H9 (cell line): ENCODE measurements around the gene PERM1. TPM values are rescaled to one million over a fixed set of nuclear protein-coding genes. Genes with fewer than 3 reads are reported as not detected.
"Not testable (repeated sequence)": the region's sequence is repeated elsewhere in the genome, so short reads cannot be mapped to it uniquely, and the experiment has no call there.

Source experiments
- DNase-seq: peaks from one replicate; pipeline ENCODE4 v3.0.0-alpha.2; 2017
- H2AFZ ChIP-seq: one replicate; pipeline ENCODE4 v1.6.1; 2013; ENCODE audit warnings: mild to moderate bottlenecking, low read length, control low read depth, moderate library complexity
- H2AK5ac ChIP-seq: 2 replicates; pipeline ENCODE4 v1.6.1; 2013; ENCODE audit warnings: low read length, control low read depth, mixed read lengths; ENCODE audit not compliant: insufficient read length
- H2BK120ac ChIP-seq: one replicate; pipeline ENCODE4 v1.6.1; 2013; ENCODE audit warnings: low read depth, mild to moderate bottlenecking, low read length, control low read depth, inconsistent platforms; ENCODE audit not compliant: poor library complexity, severe bottlenecking
- H2BK12ac ChIP-seq: 2 replicates; pipeline ENCODE4 v1.6.1; 2013; ENCODE audit warnings: low read length, control low read depth, mixed read lengths, low read depth; ENCODE audit not compliant: insufficient read length
- H2BK15ac ChIP-seq: 2 replicates; pipeline ENCODE4 v1.6.1; 2013; ENCODE audit warnings: low read depth, low read length, control low read depth
- H2BK20ac ChIP-seq: one replicate; pipeline ENCODE4 v1.6.1; 2013; ENCODE audit warnings: low read depth, mild to moderate bottlenecking, low read length, control low read depth, inconsistent platforms; ENCODE audit not compliant: poor library complexity, severe bottlenecking
- H2BK5ac ChIP-seq: 2 replicates; pipeline ENCODE4 v1.6.1; 2013; ENCODE audit warnings: low read length, control low read depth, mixed read lengths; ENCODE audit not compliant: insufficient read length
- H3K14ac ChIP-seq: 2 replicates; pipeline ENCODE4 v1.6.1; 2013; ENCODE audit warnings: low read length, control low read depth; ENCODE audit not compliant: insufficient read depth
- H3K18ac ChIP-seq: 2 replicates; pipeline ENCODE4 v1.6.1; 2013; ENCODE audit warnings: low read depth, mild to moderate bottlenecking, mixed read lengths, low read length, control low read depth; ENCODE audit not compliant: insufficient read length
- H3K23ac ChIP-seq: 2 replicates; pipeline ENCODE4 v1.6.1; 2013; ENCODE audit warnings: low read length, control low read depth, mixed read lengths, low read depth; ENCODE audit not compliant: insufficient read length
- H3K23me2 ChIP-seq: 2 replicates; pipeline ENCODE4 v1.6.1; 2013; ENCODE audit warnings: low read depth, mild to moderate bottlenecking, mixed read lengths, low read length, control low read depth; ENCODE audit not compliant: insufficient read length, poor library complexity, severe bottlenecking
- H3K27ac ChIP-seq: 2 replicates; pipeline ENCODE4 v1.5.1; 2013; ENCODE audit warnings: low read length, control low read depth, mixed read lengths, low read depth; ENCODE audit not compliant: insufficient read length
- H3K27me3 ChIP-seq: 2 replicates; pipeline ENCODE4 v1.6.1; 2013; ENCODE audit warnings: low read length, control low read depth, inconsistent platforms; ENCODE audit not compliant: insufficient read depth
- H3K4ac ChIP-seq: 2 replicates; pipeline ENCODE4 v1.6.1; 2013; ENCODE audit warnings: low read depth, mild to moderate bottlenecking, control low read depth, inconsistent platforms, low read length, moderate library complexity
- H3K4me1 ChIP-seq: 2 replicates; pipeline ENCODE4 v1.6.1; 2013; ENCODE audit warnings: low read length, control low read depth, inconsistent platforms; ENCODE audit not compliant: insufficient read depth
- H3K4me2 ChIP-seq: 2 replicates; pipeline ENCODE4 v1.6.1; 2013; ENCODE audit warnings: low read length, control low read depth, mixed read lengths; ENCODE audit not compliant: insufficient read length, insufficient read depth
- H3K56ac ChIP-seq: 2 replicates; pipeline ENCODE4 v1.6.1; 2013; ENCODE audit warnings: low read depth, mild to moderate bottlenecking, mixed read lengths, low read length, control low read depth; ENCODE audit not compliant: insufficient read length
- H3K79me1 ChIP-seq: 2 replicates; pipeline ENCODE4 v1.6.1; 2013; ENCODE audit warnings: low read depth, mild to moderate bottlenecking, moderate library complexity, low read length, control low read depth, inconsistent platforms; ENCODE audit not compliant: insufficient read depth, poor library complexity, severe bottlenecking
- H3K79me2 ChIP-seq: 2 replicates; pipeline ENCODE4 v1.6.1; 2013; ENCODE audit warnings: low read length, control low read depth, inconsistent platforms; ENCODE audit not compliant: insufficient read depth
- H3K9ac ChIP-seq: 2 replicates; pipeline ENCODE4 v1.6.1; 2013; ENCODE audit warnings: low read length, control low read depth, mixed read lengths; ENCODE audit not compliant: insufficient read length; ENCODE audit errors: extremely low read depth
- H3K9me3 ChIP-seq: one replicate; pipeline ENCODE4 v1.6.1; 2013; ENCODE audit warnings: low read depth, low read length, inconsistent platforms; ENCODE audit not compliant: control insufficient read depth
- H3T11ph ChIP-seq: one replicate; pipeline ENCODE4 v1.6.1; 2013; ENCODE audit warnings: mild to moderate bottlenecking, low read length, control low read depth, inconsistent platforms
- H4K20me1 ChIP-seq: one replicate; pipeline ENCODE4 v1.6.1; 2013; ENCODE audit not compliant: control insufficient read depth, insufficient read length, insufficient read depth
- H4K5ac ChIP-seq: 2 replicates; pipeline ENCODE4 v1.6.1; 2013; ENCODE audit warnings: low read depth, mild to moderate bottlenecking, mixed read lengths, low read length, control low read depth; ENCODE audit not compliant: insufficient read length
- H4K8ac ChIP-seq: replicated peaks from 2 replicates; pipeline ENCODE4 v1.6.1; 2013; ENCODE audit warnings: low read length, control low read depth, mixed read lengths, low read depth; ENCODE audit not compliant: insufficient read length
- H4K91ac ChIP-seq: 2 replicates; pipeline ENCODE4 v1.6.1; 2013; ENCODE audit warnings: low read depth, mild to moderate bottlenecking, moderate library complexity, mixed read lengths, low read length, control low read depth; ENCODE audit not compliant: insufficient read length
- H3K27ac Mint-ChIP-seq, 3 experiments: 2 replicates in 2 of 3; 3 replicates in 1 of 3; pipeline ENCODE4 v1.8.0; 2020 to 2021; ENCODE audit warnings: mixed read lengths in 3 of 3, mild to moderate bottlenecking in 1 of 3, moderate library complexity in 1 of 3
- H3K27me3 Mint-ChIP-seq: 2 replicates; pipeline ENCODE4 v1.8.0; 2021; ENCODE audit warnings: low read depth, mild to moderate bottlenecking, moderate library complexity, mixed read lengths
- H3K36me3 Mint-ChIP-seq, 3 experiments: 2 replicates in 2 of 3; 3 replicates in 1 of 3; pipeline ENCODE4 v1.8.0; 2020 to 2021; ENCODE audit warnings: low read depth in 3 of 3, mixed read lengths in 3 of 3; ENCODE audit not compliant: insufficient read depth in 1 of 3
- H3K4me1 Mint-ChIP-seq, 2 experiments: 2 replicates each; pipeline ENCODE4 v1.8.0; 2020; ENCODE audit warnings: mixed read lengths in 2 of 2
- H3K4me3 Mint-ChIP-seq, 2 experiments: 2 replicates in 1 of 2; 3 replicates in 1 of 2; pipeline ENCODE4 v1.8.0; 2020 to 2021; ENCODE audit warnings: mild to moderate bottlenecking in 2 of 2, mixed read lengths in 2 of 2, moderate library complexity in 1 of 2
- H3K9me3 Mint-ChIP-seq, 2 experiments: 2 replicates in 1 of 2; 3 replicates in 1 of 2; pipeline ENCODE4 v1.8.0; 2020; ENCODE audit warnings: mild to moderate bottlenecking in 2 of 2, mixed read lengths in 2 of 2, moderate library complexity in 1 of 2
- CTCF ChIP-seq: fragments of 200-600 bp; sonication (generic); conservative IDR thresholded peaks from 3 replicates; pipeline ENCODE4 v1.8.0; 2021; ENCODE audit warnings: antibody characterized with exemption, mild to moderate bottlenecking
- WGBS: extraction: QIAGEN DNeasy Blood & Tissue Kit; methylation state at CpG from one replicate; pipeline ENCODE4 v1.1.7; 2013; ENCODE audit warnings: missing lambda C conversion rate, low lambda C conversion rate, mixed read lengths; ENCODE audit not compliant: insufficient read length; ENCODE audit errors: extremely low coverage; 5-methylcytosine and 5-hydroxymethylcytosine counted together
- total RNA-seq: library from RNA; stranded (reverse); gene quantifications from 2 replicates; pipeline ENCODE4 v1.2.1, GENCODE V29; 2021

The PERM1 gene
- total RNA-seq, 1 experiment from 2014 or later: not detected

- H3K4me2 ChIP-seq: no peak overlapping the region
- no peak overlapping the region for H2BK20ac ChIP-seq
- TF ChIP-seq CTCF: no peak
- H3K79me1 ChIP-seq: no peaks in the 10 kb centered on the region
- no peaks in the 10 kb centered on the region for H3K79me2 ChIP-seq
- WGBS: no CpG with 5 or more reads among the region's 14 CpGs
- H3K4me1 ChIP-seq: no peaks in the 10 kb centered on the region
- no peak overlapping the region for H2AFZ ChIP-seq
- H3K4me3 Mint-ChIP-seq: peak overlapping the region in 1 of 2 experiments; percentile 20; a peak in 1 of 5 replicates
- no peak overlapping the region for H3K27ac Mint-ChIP-seq
- H2BK120ac ChIP-seq: no peak overlapping the region
- H3K27ac ChIP-seq: no peak overlapping the region
- no peak overlapping the region for H3K56ac ChIP-seq
- no peak overlapping the region for H2BK12ac ChIP-seq
- peaks cover 19 to 28% of the 10 kb centered on the region in 2 experiments for H3K4me1 Mint-ChIP-seq
- no peak overlapping the region for H4K91ac ChIP-seq
- no peaks in the 10 kb centered on the region for H3K27me3 ChIP-seq
- no peak overlapping the region for H3T11ph ChIP-seq
- H3K23me2 ChIP-seq: peaks cover 9% of the 10 kb centered on the region
- H2BK5ac ChIP-seq: no peak overlapping the region
- H3K27me3 Mint-ChIP-seq: peaks cover 35% of the 10 kb centered on the region
- no peaks in the 10 kb centered on the region for H3K9me3 ChIP-seq
- DNase-seq: no peak
- no peak overlapping the region for H3K23ac ChIP-seq
- H4K20me1 ChIP-seq: no peaks in the 10 kb centered on the region
- no peak overlapping the region for H3K14ac ChIP-seq
- H2AK5ac ChIP-seq: no peak overlapping the region
- peaks cover 0 to 7% of the 10 kb centered on the region in 2 experiments; a peak in 2 of 5 replicates for H3K9me3 Mint-ChIP-seq
- no peak overlapping the region for H4K8ac ChIP-seq
- H2BK15ac ChIP-seq: no peak overlapping the region
- no peak overlapping the region for H3K18ac ChIP-seq
- H3K4ac ChIP-seq: no peak overlapping the region
- no peaks in the 10 kb centered on the region; a peak in 1 of 7 replicates for H3K36me3 Mint-ChIP-seq
- H4K5ac ChIP-seq: no peak overlapping the region
- H3K9ac ChIP-seq: no peak overlapping the region
Observed at GRCh38 chr1:1011396-1011949, 29.6 kb upstream of the PERM1 start.

GRCh38 chr1:1010131-1010530, 28.2 kb upstream of the PERM1 start:
- H2BK15ac ChIP-seq, DNase-seq, H3K18ac ChIP-seq, H3T11ph ChIP-seq, H3K4ac ChIP-seq, H2BK20ac ChIP-seq, H3K36me3 Mint-ChIP-seq, H3K79me2 ChIP-seq, H3K27me3 ChIP-seq, H3K23me2 ChIP-seq, H3K27ac ChIP-seq, H4K20me1 ChIP-seq, H3K9me3 Mint-ChIP-seq, H2BK12ac ChIP-seq, H3K27ac Mint-ChIP-seq, H2BK120ac ChIP-seq, H3K79me1 ChIP-seq, H4K5ac ChIP-seq, H2AK5ac ChIP-seq, H3K56ac ChIP-seq, H3K9ac ChIP-seq, H3K4me3 Mint-ChIP-seq, H2BK5ac ChIP-seq, H3K4me1 ChIP-seq, H3K4me2 ChIP-seq, H3K14ac ChIP-seq, H3K9me3 ChIP-seq, H4K8ac ChIP-seq, H2AFZ ChIP-seq, H4K91ac ChIP-seq, H3K23ac ChIP-seq: not testable (repeated sequence)
- peaks cover 40% of the 10 kb centered on the region for H3K27me3 Mint-ChIP-seq
- no CpG with 5 or more reads among the region's 8 CpGs for WGBS
- peaks cover 23 to 37% of the 10 kb centered on the region in 2 experiments for H3K4me1 Mint-ChIP-seq
